GM19397 (cell line): ENCODE results near the gene UXT.
A peak's percentile ranks its signal among the peaks of the same experiment; 100 is the strongest.
"Not testable (repeated sequence)": the region's sequence is repeated elsewhere in the genome, so short reads cannot be mapped to it uniquely, and the experiment has no call there.

Experiments
- ATAC-seq: cut with Tn5 transposase; IDR thresholded peaks from one replicate; pipeline ENCODE4 v1.9.1; 2021; ENCODE audit warnings: mild to moderate bottlenecking, moderate library complexity; ENCODE audit not compliant: unreplicated experiment

The UXT gene

GRCh38 chrX:47658684-47659420, at the start of gene UXT:
Gene UXT, minus strand, starts transcription at chrX:47659180. Its CDS starts 253 bp downstream, at chrX:47658927.
- ATAC-seq, result peak; percentile 86

DNA sequence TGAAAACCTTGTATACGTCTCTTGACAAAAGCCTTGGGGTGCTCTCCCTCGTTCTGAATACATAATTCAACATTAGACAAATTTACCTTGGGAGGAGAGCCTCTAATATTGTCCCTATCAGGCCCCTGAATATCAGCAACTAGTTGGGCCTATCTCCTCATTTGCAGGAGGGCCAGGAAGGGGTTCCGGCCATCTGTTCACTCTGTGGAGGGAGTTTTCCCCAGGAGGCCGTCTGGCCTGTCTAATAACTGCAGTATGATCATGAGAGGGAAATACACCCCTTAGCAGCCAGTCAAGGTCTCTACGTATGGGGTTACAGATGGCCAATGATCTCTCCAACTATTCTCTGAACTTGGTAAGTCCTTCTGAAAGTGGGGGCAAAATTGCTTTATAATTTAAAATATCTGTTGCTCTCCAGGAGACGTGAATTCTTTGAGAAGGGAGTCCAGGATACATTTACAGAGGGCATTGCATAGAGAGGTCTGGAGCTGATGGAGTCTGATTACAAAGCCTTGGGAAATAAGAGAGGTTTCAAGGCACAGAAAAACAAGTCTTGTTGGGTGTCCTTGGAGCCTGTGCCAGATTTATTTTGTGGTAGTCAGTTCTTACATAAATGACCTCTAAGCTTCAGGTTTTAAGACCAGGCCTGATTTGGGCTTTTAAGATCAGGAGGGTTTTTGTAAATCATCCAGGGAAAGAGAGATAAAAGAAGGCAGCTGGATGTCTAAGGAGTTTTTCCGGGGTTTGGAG, 48.2 kb upstream of the UXT start:
- ATAC-seq, result no peak

DNA sequence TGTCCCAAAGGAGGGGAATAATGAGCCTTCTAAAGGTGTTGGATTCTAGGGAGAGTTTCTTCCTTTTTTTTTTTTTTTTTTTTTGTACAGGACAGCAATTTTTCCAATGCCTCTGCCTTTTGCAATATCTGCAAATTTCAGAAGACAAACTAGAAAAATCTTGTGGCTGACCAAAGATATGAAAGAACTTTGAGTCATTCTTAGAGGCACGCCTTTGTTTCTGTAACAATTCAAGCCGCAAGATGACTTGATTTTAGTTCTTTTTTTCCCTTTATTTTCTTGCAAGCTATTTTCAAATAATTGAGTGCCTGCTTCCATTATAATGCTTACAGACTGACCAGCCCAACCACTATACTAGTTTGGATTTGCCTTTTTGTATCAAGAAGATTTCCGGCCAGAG, 47.6 kb upstream of the UXT start:
- no peak for ATAC-seq

- ATAC-seq, result no peak
These were observed 45.8 kb upstream of the UXT start for GRCh38 chrX:47704736-47705135.

GRCh38 chrX:47697181-47697580, 38.2 kb upstream of the UXT start:
- no peak for ATAC-seq

GRCh38 chrX:47690175-47690574, 31.2 kb upstream of the UXT start:
- no peak for ATAC-seq

DNA sequence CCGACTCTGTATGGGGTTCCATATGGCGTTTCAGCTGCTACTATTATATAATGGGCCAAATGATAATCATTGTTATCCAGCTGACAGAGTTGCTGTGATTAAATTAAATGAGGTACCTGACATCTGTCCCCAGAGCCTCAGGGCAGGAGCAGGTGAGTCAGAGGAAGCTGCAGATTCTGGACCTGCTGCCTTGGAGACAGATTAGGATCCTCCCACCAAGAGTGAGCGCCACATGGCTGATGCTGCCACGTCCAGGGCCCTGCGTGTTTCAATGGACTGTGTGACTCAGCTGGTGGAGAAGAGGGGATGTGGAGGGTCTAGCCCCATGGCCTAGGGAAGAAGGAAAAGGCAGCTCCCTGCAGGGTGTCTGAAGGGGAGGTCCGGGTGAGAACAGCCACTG, 28.3 kb upstream of the UXT start:
- ATAC-seq, result no peak

DNA sequence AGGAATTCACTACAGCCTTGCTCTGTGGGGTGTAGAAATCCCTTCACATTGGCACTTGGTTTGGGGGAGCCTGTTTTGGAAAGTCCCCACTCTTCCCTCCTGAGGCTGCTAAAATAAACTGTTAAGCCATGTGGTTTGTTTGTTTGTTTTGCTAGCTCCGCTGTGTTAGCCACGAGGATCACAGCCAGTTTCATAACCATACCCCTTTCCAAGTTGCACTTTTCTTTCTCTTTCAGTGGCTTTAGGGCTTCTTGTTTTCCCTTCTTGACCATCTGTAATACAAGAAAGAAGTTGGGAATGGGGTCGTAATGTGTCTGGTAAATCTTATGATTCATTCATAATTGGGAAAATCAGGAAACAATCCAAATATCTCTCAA, 24.8 kb upstream of the UXT start:
- no peak for ATAC-seq

DNA sequence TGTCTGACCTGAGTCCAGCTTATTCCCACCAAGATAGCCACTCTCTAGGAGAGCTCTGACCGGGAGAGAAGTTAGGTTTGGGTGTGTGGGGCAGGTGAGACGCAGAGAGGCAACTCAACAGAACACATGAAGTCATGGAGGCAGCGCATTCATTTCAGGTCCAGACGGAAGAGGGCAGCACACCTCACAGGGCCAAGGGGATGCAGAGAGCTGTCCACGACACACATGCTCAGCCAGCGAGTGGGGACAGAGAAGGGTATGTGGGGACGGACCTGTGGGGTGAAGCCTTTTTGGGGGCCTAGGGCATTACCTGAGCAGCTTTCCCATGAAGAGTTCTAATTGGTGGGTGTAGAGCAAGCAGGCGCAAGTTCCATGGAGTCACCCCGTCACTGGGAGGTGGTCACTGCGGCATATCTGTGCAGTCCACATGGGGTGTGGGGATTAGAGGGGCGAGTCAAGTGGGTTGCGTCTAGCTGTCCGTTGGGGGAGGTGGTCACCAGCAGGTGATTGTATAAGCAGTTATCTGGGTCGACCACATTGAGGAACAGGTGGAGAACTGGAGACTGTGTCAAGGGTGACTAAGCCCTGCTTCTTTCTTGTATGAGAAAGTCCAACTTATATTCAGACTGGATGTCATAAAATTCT, 24.3 kb upstream of the UXT start:
- ATAC-seq, result no peak

GRCh38 chrX:47675959-47676859, 17.2 kb upstream of the UXT start:
- ATAC-seq, result not testable (repeated sequence)

DNA sequence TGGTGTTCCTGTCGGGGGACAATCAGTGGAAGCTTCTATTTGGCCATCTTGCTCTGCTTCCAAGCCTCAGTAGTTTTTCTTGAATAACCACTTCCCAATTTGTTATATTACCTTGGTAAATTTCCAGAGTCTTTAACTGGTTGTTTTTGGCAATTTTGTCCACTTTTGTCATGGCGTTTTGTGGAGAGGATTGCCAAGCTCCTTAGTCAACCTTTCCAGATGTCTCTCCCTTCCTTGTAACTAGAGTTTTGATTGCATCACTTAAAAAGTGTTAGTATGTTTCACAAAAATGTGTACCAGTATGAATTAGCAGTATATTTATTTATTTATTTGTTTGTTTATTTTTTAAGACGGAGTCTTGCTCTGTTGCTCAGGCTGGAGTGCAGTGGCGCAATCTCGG, 15.8 kb upstream of the UXT start:
- ATAC-seq, result no peak

DNA sequence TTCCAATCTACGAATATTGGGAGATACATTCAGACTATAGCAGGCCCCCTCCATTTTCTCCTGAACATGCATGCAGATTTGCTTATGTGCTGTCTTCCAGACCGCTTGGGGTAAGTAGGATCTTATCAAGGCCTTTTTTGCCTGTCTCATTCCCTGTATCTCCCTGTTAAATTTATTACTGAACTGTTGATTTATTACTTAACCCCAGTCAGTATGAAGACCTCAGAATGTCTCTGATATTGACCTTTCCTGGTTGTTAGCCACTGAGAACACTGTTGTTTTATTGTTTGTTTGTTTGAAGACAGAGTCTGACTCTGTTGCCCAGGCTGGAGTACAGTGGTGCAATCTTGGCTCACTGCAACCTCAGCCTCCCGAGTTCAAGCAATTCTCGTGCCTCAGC, 6.8 kb upstream of the UXT start:
- ATAC-seq, result not testable (repeated sequence)

- no peak for ATAC-seq
These were observed 5.8 kb upstream of the UXT start for GRCh38 chrX:47664737-47665136.

DNA sequence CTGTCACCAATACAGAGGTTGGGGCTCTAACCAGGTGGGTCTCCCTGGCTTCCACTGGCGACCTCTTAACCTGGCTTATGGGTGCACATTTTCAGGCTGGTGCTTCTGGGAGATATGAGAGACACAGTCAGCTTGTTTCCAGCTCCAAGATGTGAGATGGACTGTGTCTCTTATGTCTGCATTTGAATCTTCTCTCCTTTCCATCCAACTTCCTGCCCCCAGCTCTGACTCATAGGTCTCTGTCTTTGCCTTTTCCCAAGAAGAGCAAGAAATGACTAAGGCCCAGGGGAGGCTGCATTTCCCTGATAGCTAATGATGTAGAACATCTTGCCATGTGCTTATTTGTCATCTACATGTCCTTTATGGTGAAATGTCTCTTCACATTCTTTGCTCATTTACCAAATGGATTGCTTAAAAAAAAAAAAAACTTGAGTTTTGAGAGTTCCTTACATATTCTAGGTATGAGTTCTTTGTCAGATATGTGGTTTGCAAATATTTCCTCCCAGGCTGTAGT, 3.2 kb upstream of the UXT start:
- no peak for ATAC-seq

DNA sequence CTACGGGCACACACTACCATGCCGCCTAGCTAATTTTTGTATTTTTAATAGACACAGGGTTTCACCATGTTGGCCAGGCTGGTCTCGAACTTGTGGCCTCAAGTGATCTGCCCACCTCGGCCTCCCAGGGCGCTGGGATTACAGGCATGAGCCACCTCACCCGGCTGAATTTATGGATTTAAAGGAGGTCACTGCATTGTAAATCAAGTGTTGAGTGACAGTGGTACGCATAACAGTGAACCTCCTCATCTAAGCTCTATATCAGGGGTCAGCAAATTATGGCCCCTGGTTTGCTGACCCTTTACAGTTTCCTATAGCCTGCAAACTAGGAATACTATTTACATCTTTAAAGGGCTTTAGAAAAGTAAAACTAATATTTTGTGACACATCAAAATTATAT, 2.6 kb upstream of the UXT start:
- ATAC-seq, result no peak

- no peak for ATAC-seq
These were observed 394 bp upstream of the UXT start for GRCh38 chrX:47659421-47659726.

GRCh38 chrX:47658301-47658683, 688 bp downstream of the UXT start:
- no peak for ATAC-seq

- no peak for ATAC-seq
These were observed 7.7 kb downstream of the UXT start for GRCh38 chrX:47651043-47651905.

DNA sequence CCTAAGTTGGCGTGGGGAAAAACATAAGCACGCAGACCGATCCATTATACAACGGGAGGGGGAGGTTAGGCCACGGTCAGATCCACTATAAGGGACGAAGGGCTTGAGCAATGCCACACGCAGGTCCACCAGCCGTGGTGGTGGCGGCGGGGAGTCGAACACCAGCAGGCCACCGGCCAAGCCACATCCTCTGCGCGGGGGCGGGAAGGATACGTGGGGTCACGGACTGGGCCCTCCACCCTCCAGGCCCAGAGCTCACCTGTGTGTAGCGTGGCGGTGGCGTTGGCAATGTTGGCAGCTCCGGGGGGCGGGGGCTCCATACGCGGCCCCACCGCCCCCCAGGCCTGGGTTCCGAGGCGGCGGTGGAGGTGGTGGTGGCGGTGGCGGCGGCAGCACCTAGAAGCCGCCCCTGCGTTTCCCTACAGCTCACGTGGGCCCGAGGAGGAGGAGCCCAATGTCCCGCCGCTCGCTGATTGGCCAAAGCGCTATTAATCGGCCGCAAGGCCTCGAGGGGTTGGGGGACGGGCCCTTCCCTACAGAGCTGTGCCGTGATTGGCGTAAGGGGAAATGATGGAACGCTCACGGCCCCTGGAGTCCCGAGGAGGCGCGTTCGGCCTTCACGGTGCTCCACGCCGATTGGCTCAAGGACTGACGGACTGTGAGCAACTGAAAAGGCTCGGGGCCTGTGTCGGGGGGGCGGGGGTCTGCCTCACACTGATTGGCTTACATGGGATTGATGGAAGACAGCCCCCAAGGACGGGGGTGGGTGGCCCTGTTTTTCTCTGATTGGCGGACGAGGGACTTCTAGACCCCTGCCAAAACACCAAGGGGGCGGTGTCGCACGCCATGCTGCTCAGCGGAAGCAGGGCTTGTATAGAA, 8.6 kb downstream of the UXT start, which contains the start of gene ELK1:
TSS of gene ELK1 (minus strand) at position 400 of the 879 bp plus-strand sequence. CDS start 9,122 bp downstream, outside the sequence.
- peak; percentile 88 for ATAC-seq
